Suprapubic skin (tissue), 4 donors: ENCODE results near the gene INS. TPM values are rescaled to one million over a fixed set of nuclear protein-coding genes. Genes with fewer than 3 reads are reported as not detected.
A peak's percentile ranks its signal among the peaks of the same experiment; 100 is the strongest.

ENCODE experiments used
- DNase-seq, 2 donors: peaks; one replicate each; pipeline ENCODE4 v3.0.0-alpha.2; 2019; ENCODE audit warnings: low spot score in 2 of 2
- H3K27ac ChIP-seq: fragments of 200-600 bp; sonication (generic); one replicate; pipeline ENCODE4 v1.5.1; 2019
- H3K27me3 ChIP-seq: fragments of 200-600 bp; sonication (generic); one replicate; pipeline ENCODE4 v1.5.1; 2019
- H3K36me3 ChIP-seq: fragments of 200-600 bp; sonication (generic); one replicate; pipeline ENCODE4 v1.5.1; 2019
- H3K4me1 ChIP-seq: fragments of 200-600 bp; sonication (generic); one replicate; pipeline ENCODE4 v1.5.1; 2019
- H3K4me3 ChIP-seq: fragments of 200-600 bp; sonication (generic); one replicate; pipeline ENCODE4 v1.5.1; 2019; ENCODE audit warnings: mild to moderate bottlenecking
- H3K9me3 ChIP-seq: fragments of 200-600 bp; sonication (generic); one replicate; pipeline ENCODE4 v1.5.1; 2019
- EP300 ChIP-seq: sonication (generic); formaldehyde crosslinking; IDR thresholded peaks from one replicate; pipeline ENCODE4 v1.6.1; 2017; ENCODE audit warnings: antibody characterized with exemption
- POLR2A ChIP-seq, 2 donors: fragments of 450-650 bp; IDR thresholded peaks; one replicate each; pipeline ENCODE4 v1.6.1; 2017; ENCODE audit warnings: antibody characterized with exemption in 2 of 2, mild to moderate bottlenecking in 2 of 2, moderate library complexity in 2 of 2
- POLR2AphosphoS5 ChIP-seq, 3 donors: sonication (generic); formaldehyde crosslinking; IDR thresholded peaks; one replicate each; pipeline ENCODE4 v1.6.1; 2017; ENCODE audit warnings: antibody characterized with exemption in 3 of 3
- WGBS: methylation state at CpG from one replicate; pipeline ENCODE4 v1.1.5; 2018; 5-methylcytosine and 5-hydroxymethylcytosine counted together
- total RNA-seq, 4 donors: library from RNA; depleted of rRNA; stranded (reverse); fragments of >200 nt; gene quantifications; one replicate each; pipeline ENCODE4 v1.1.0, GENCODE V29; 2016
- TF ChIP-seq, protein P1 (sequence below), 2 donors: fragments of 200-600 bp in 1 of 2; fragments of 450-650 bp in 1 of 2; sonication (generic) in 1 of 2; IDR thresholded peaks; one replicate each; pipeline ENCODE4 v1.5.1; 2016 to 2019; ENCODE audit warnings: antibody characterized with exemption in 2 of 2, mild to moderate bottlenecking in 1 of 2, moderate library complexity in 1 of 2

The INS gene
- total RNA-seq, 4 donors from 2014 or later = not detected

DNA sequence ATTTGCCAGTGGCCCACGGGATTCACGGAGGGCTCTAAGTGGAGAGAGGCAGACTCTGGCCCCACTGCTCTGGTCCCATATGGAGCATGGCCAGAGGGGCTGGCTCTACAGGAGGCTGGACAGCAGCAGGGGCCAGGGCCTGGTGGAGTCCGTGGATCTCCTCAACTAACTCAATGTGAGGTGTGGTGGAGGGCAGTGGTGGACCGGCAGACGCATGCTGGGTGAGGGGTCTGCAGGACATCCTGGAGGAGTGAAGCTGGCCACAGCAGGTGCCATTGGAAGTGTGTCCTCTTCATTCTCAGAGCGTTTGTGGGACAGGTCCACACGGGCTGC is 37.4 kb downstream of the INS start:
- Histone ChIP-seq H3K27me3 (peaks cover 58% of the 10 kb centered on the region), H3K27ac (no peak overlapping the region), H3K4me3 (no peak overlapping the region), H3K4me1 (no peaks in the 10 kb centered on the region), H3K9me3 (no peaks in the 10 kb centered on the region), H3K36me3 (no peaks in the 10 kb centered on the region)
- TF ChIP-seq, protein P1, sequence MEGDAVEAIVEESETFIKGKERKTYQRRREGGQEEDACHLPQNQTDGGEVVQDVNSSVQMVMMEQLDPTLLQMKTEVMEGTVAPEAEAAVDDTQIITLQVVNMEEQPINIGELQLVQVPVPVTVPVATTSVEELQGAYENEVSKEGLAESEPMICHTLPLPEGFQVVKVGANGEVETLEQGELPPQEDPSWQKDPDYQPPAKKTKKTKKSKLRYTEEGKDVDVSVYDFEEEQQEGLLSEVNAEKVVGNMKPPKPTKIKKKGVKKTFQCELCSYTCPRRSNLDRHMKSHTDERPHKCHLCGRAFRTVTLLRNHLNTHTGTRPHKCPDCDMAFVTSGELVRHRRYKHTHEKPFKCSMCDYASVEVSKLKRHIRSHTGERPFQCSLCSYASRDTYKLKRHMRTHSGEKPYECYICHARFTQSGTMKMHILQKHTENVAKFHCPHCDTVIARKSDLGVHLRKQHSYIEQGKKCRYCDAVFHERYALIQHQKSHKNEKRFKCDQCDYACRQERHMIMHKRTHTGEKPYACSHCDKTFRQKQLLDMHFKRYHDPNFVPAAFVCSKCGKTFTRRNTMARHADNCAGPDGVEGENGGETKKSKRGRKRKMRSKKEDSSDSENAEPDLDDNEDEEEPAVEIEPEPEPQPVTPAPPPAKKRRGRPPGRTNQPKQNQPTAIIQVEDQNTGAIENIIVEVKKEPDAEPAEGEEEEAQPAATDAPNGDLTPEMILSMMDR (IDR thresholded peaks at IDR 0.05) = no peak
- TF ChIP-seq POLR2A (IDR thresholded peaks at IDR 0.05) (no peak), EP300 (no peak), POLR2AphosphoS5 (IDR thresholded peaks at IDR 0.05) (no peak)
- 86% methylated on average over 2 of the region's 7 CpGs for WGBS
- no peak for DNase-seq

DNA sequence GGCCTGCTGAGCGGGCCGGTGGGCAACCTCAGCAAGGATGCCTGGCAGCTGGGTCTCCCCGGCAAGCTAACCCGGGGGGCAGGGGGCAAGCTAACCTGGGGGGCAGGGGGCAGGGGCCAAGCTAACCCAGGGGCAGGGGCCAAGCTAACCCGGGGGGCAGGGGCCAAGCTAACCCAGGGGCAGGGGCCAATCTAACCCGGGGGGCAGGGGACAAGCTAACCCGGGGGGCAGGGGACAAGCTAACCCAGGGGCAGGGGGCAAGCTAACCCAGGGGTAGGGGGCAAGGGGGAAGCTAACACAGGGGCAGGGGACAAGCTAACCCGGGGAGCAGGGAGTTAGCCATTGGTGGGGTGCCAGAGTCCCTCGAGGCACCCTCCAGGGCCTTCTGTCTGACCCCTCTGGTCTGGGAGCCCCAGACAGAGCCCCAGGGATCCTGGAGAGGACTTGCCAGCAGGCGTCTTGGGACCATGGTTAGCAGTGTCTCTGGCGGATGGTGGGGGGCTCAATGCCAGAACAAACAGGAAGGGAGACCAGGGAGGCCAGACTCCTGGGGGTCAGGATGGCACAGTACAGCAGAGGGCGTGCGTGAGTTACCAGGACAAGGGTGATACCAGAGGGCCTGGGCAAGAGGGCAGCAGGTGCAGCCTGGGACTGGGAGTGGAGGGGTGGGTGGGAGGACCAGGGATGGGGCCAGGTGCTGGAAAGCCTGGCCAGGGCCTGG is 37.9 kb downstream of the INS start:
- no peak for DNase-seq
- WGBS = 62% methylated on average over 6 of the region's 13 CpGs
- Histone ChIP-seq H3K9me3 (no peaks in the 10 kb centered on the region), H3K36me3 (no peaks in the 10 kb centered on the region), H3K4me1 (no peaks in the 10 kb centered on the region), H3K4me3 (no peak overlapping the region), H3K27ac (no peak overlapping the region), H3K27me3 (peaks cover 53% of the 10 kb centered on the region)
- TF ChIP-seq, protein P1 (IDR thresholded peaks at IDR 0.05) = no peak
- no peak for TF ChIP-seq EP300
- no peak for TF ChIP-seq POLR2A (IDR thresholded peaks at IDR 0.05)

DNA sequence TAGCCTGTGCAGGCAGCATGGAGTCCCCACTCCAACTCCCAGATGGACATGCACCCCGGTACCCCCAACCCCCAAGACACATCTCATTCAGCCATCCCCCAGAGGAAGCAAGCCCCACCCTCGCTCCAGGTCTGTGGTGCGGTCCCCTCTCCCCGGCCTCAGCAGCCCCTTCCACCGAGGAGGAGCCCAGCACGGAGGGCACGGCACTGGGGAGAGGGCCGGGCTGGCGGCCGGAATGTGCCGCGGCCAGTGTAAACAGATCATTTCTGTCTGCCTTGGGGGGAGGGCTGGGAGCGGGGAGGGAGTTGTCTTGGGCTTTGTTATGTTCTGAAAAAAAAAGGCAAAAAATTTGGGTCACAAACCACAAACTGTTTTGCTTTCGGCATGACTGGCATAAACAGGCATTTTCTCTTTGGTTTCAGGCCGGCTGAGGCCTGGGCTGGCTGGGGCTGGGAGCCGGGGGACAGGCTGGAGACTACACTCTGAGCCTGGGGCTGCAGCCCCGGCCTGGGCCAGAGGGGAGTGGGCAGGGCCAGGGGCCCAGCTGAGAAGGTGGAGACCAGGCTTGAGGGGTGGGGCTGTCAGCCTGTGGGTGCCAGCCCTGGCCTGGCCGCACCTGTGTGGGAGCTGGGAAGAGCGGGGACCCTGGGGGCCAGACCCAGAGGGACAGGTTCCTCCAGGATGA is 38.6 kb downstream of the INS start:
- WGBS = 45% methylated on average over 14 of the region's 19 CpGs

DNA sequence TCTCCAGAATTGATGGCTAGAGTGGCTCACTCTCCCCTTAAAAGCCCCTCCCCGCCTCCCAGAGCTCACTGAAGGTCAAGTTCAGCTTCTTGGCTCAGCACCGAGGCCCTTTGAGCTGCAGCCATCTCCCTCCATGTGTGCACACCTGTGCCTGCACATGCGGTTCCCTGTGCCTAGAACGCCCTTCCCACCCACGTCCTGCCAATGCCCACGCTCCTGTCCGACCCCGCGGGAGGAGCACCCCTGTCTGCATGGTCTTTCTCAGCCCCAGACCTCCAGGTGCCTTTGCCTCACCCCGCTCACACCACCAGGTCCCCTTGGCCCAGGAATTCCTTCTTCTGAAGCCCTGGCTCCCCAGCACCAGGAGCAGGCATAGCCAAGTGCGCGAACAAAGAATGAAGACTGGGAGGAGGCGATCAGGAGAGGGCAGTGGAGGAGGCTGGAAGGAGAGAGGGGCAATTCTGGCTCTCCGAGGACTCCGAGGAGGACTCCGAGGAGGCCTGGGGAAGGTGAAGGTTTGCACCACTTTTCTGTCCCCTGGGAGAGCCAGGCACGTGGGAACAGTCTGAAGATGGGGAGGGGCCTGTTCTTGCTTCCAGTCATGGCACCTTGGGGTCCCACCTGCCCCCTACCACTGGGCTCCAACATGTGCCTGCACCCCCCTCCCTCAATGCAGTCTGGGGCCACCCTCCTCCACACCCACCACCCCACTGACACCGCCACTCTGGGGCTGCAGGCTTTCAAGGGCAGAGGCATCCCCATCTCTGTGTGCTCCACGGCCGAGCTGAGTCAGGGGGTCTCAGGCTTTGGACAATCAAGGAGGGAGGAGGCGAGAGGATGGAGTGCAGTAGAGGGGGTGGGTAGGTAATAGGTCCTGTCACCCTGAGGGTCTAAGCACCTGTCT is 39.5 kb downstream of the INS start:
- no peaks in the 10 kb centered on the region for H3K36me3 ChIP-seq
- 73% methylated on average over 21 of the region's 21 CpGs for WGBS
- no peak overlapping the region for H3K27ac ChIP-seq
- DNase-seq = peak in 1 of 2 donors; percentile 48
- no peak overlapping the region for H3K4me3 ChIP-seq
- no peaks in the 10 kb centered on the region for H3K4me1 ChIP-seq
- peaks cover 48% of the 10 kb centered on the region for H3K27me3 ChIP-seq
- H3K9me3 ChIP-seq = peaks cover 5% of the 10 kb centered on the region
- no peak for TF ChIP-seq POLR2A (IDR thresholded peaks at IDR 0.05)
- TF ChIP-seq, protein P1 (IDR thresholded peaks at IDR 0.05) = no peak
- no peak for TF ChIP-seq EP300
- no peak for TF ChIP-seq POLR2AphosphoS5 (IDR thresholded peaks at IDR 0.05)

More for the DNA sequence above, 38.6 kb downstream of the INS start:
- no peaks in the 10 kb centered on the region for H3K4me1 ChIP-seq
- H3K36me3 ChIP-seq = no peaks in the 10 kb centered on the region
- H3K27ac ChIP-seq = no peak overlapping the region
- no peak overlapping the region for H3K4me3 ChIP-seq
- TF ChIP-seq POLR2AphosphoS5 (IDR thresholded peaks at IDR 0.05) = no peak
- TF ChIP-seq, protein P1 (IDR thresholded peaks at IDR 0.05) = no peak
- no peak for TF ChIP-seq EP300
- no peak for TF ChIP-seq POLR2A (IDR thresholded peaks at IDR 0.05)
- H3K27me3 ChIP-seq = peaks cover 49% of the 10 kb centered on the region
- no peak for DNase-seq
- H3K9me3 ChIP-seq = peaks cover under 1% of the 10 kb centered on the region
